ENCODE data around the gene IGFL3. TPM values are rescaled to one million over a fixed set of nuclear protein-coding genes. Genes with fewer than 3 reads are reported as not detected.
"Not testable (repeated sequence)": the region's sequence is repeated elsewhere in the genome, so short reads cannot be mapped to it uniquely, and the experiment has no call there.

The IGFL3 gene
- polyA plus RNA-seq, 1 donor from 2014 or later: not detected

GRCh38 chr19:46079576-46079975 lies 44.9 kb downstream of the IGFL3 start:
- no peak overlapping the region for H3K4me3 ChIP-seq (ENCODE audit: low read length)

GRCh38 chr19:46078573-46079332 lies 45.7 kb downstream of the IGFL3 start:
- not testable (repeated sequence) for H3K79me2 ChIP-seq (replicated peaks; ENCODE audit: insufficient read depth, low read length); H4K20me1 ChIP-seq (ENCODE audit: insufficient read depth); H3K4me2 ChIP-seq (ENCODE audit: low read length); H3K9me2 ChIP-seq (ENCODE audit: insufficient read depth, low read length); H3F3A ChIP-seq (ENCODE audit: insufficient read depth, low read length, poor library complexity, severe bottlenecking); H3K9me3 ChIP-seq (ENCODE audit: low read length); H2AFZ ChIP-seq (ENCODE audit: low read depth, low read length); H3K4me3 ChIP-seq (ENCODE audit: low read length); H3K36me3 ChIP-seq (ENCODE audit: insufficient read depth, low read length); H3K9ac ChIP-seq (ENCODE audit: low read length); H3K27ac ChIP-seq (ENCODE audit: low read length)
- H3K27me3 ChIP-seq (ENCODE audit: insufficient read depth, low read depth, low read length): peaks cover 24% of the 10 kb centered on the region
- TF ChIP-seq SMC3 (conservative IDR thresholded peaks at IDR 0.05; ENCODE audit: poor library complexity) (peak; percentile 53), CTCF (IDR thresholded peaks at IDR 0.05; ENCODE audit: poor library complexity, severe bottlenecking) (peak; percentile 62), RAD21 (conservative IDR thresholded peaks at IDR 0.05) (peak; percentile 63)

More at GRCh38 chr19:46079576-46079975, 44.9 kb downstream of the IGFL3 start:
- H2AFZ ChIP-seq (ENCODE audit: low read depth, low read length): no peak overlapping the region
- peaks cover 24% of the 10 kb centered on the region for H3K27me3 ChIP-seq (ENCODE audit: insufficient read depth, low read depth, low read length)
- H3K79me2 ChIP-seq (replicated peaks; ENCODE audit: insufficient read depth, low read length): no peaks in the 10 kb centered on the region
- H3K9me3 ChIP-seq (ENCODE audit: low read length): peaks cover 5% of the 10 kb centered on the region
- no peak overlapping the region for H3K27ac ChIP-seq (ENCODE audit: low read length)
- H3K36me3 ChIP-seq (ENCODE audit: insufficient read depth, low read length): no peaks in the 10 kb centered on the region
- no peak overlapping the region for H3K9ac ChIP-seq (ENCODE audit: low read length)
- no peaks in the 10 kb centered on the region for H3F3A ChIP-seq (ENCODE audit: insufficient read depth, low read length, poor library complexity, severe bottlenecking)
- H4K20me1 ChIP-seq (ENCODE audit: insufficient read depth): no peaks in the 10 kb centered on the region
- TF ChIP-seq, protein P1, sequence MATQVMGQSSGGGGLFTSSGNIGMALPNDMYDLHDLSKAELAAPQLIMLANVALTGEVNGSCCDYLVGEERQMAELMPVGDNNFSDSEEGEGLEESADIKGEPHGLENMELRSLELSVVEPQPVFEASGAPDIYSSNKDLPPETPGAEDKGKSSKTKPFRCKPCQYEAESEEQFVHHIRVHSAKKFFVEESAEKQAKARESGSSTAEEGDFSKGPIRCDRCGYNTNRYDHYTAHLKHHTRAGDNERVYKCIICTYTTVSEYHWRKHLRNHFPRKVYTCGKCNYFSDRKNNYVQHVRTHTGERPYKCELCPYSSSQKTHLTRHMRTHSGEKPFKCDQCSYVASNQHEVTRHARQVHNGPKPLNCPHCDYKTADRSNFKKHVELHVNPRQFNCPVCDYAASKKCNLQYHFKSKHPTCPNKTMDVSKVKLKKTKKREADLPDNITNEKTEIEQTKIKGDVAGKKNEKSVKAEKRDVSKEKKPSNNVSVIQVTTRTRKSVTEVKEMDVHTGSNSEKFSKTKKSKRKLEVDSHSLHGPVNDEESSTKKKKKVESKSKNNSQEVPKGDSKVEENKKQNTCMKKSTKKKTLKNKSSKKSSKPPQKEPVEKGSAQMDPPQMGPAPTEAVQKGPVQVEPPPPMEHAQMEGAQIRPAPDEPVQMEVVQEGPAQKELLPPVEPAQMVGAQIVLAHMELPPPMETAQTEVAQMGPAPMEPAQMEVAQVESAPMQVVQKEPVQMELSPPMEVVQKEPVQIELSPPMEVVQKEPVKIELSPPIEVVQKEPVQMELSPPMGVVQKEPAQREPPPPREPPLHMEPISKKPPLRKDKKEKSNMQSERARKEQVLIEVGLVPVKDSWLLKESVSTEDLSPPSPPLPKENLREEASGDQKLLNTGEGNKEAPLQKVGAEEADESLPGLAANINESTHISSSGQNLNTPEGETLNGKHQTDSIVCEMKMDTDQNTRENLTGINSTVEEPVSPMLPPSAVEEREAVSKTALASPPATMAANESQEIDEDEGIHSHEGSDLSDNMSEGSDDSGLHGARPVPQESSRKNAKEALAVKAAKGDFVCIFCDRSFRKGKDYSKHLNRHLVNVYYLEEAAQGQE (IDR thresholded peaks at IDR 0.05; ENCODE audit: borderline replicate concordance): no peak
- TF ChIP-seq EP300 (conservative IDR thresholded peaks at IDR 0.05; ENCODE audit: poor library complexity, severe bottlenecking) (no peak), TAF1 (IDR thresholded peaks at IDR 0.05; ENCODE audit: low read depth) (no peak), CTCF (IDR thresholded peaks at IDR 0.05; ENCODE audit: poor library complexity, severe bottlenecking) (no peak), RAD21 (conservative IDR thresholded peaks at IDR 0.05) (no peak), MXI1 (conservative IDR thresholded peaks at IDR 0.05; ENCODE audit: poor library complexity, severe bottlenecking) (no peak), SMC3 (conservative IDR thresholded peaks at IDR 0.05; ENCODE audit: poor library complexity) (no peak), POLR2AphosphoS5 (IDR thresholded peaks at IDR 0.05) (no peak), EZH2 (IDR thresholded peaks at IDR 0.05; ENCODE audit: borderline replicate concordance, insufficient read depth, low read length, poor library complexity, severe bottlenecking) (no peak)
- H3K9me2 ChIP-seq (ENCODE audit: insufficient read depth, low read length): no peaks in the 10 kb centered on the region
- H3K4me2 ChIP-seq (ENCODE audit: low read length): no peak overlapping the region
